ENCODE results near the gene CDK13.

The CDK13 gene

GRCh38 chr7:40095695-40096327 lies 145.8 kb downstream of the CDK13 start:
- TF ChIP-seq CTCF (IDR thresholded peaks at IDR 0.05; ENCODE audit: low read depth, low read length) = no peak
- no peak for DNase-seq (ENCODE audit: extremely low read depth, low read depth)

GRCh38 chr7:40097728-40098127 lies 147.7 kb downstream of the CDK13 start:
- DNase-seq (ENCODE audit: extremely low read depth, low read depth) = no peak
- no peak for TF ChIP-seq CTCF (IDR thresholded peaks at IDR 0.05; ENCODE audit: low read depth, low read length)

DNA sequence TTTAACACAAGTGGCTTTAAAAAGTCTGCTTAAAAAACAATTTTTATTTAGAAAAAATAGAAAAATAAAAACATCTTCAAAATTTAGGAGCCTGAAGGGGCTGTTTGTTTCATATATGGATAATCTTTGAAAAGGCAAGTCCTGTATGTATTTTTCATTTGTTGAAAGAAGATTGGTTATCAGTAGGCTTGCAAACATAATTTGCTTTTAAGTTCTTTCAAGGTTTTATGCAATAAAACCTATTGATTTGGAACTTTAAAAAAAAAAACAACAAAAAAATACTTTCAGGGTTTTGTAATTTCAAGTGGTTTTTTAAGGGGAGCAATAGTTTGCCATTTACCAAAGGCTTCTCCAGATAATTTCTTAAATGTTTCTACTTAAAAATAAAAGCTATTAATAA lies 148.8 kb downstream of the CDK13 start:
- no peak for TF ChIP-seq CTCF (IDR thresholded peaks at IDR 0.05; ENCODE audit: low read depth, low read length)
- no peak for DNase-seq (ENCODE audit: extremely low read depth, low read depth)

DNA sequence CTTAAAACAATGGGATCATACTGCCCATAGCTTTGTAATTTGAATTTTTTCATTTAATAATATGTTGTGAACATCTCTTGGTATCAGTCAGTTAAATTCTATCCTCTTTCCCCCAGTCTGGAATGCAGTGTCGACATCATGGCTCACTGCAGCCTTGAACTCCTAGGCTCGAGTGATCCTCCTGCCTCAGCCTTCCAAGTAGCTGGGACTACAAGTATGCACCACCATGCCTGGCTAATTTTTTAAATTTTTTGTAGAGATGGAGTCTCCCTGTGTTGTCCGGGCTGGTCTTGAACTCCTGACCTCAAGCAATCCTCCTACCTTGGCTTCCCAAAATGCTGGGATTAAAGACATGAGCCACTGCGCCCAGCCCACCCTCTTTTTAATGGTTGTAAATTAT lies 149.8 kb downstream of the CDK13 start:
- no peak for DNase-seq (ENCODE audit: extremely low read depth, low read depth)
- TF ChIP-seq CTCF (IDR thresholded peaks at IDR 0.05; ENCODE audit: low read depth, low read length) = no peak

GRCh38 chr7:40101201-40101600 lies 151.1 kb downstream of the CDK13 start:
- no peak for TF ChIP-seq CTCF (IDR thresholded peaks at IDR 0.05; ENCODE audit: low read depth, low read length)
- no peak for DNase-seq (ENCODE audit: extremely low read depth, low read depth)

DNA sequence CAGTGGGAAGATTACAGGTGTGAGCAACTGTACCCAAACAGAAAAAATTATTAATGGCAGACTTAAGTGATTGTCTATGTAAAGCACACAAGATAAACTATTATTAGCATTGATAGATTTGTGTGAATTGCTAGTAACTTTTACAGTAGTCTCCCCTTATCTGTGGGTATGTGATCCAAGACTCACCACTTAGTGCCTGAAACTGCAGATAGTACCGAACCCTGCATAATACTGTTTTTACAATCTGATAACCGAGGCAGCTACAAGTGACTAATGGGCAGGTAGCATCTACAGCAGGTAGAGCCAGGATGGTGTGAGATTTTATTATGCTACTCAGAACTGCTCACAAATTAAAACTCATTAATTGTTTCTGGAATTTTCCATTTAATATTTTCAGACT lies 152.8 kb downstream of the CDK13 start:
- DNase-seq (ENCODE audit: extremely low read depth, low read depth) = no peak
- no peak for TF ChIP-seq CTCF (IDR thresholded peaks at IDR 0.05; ENCODE audit: low read depth, low read length)

DNA sequence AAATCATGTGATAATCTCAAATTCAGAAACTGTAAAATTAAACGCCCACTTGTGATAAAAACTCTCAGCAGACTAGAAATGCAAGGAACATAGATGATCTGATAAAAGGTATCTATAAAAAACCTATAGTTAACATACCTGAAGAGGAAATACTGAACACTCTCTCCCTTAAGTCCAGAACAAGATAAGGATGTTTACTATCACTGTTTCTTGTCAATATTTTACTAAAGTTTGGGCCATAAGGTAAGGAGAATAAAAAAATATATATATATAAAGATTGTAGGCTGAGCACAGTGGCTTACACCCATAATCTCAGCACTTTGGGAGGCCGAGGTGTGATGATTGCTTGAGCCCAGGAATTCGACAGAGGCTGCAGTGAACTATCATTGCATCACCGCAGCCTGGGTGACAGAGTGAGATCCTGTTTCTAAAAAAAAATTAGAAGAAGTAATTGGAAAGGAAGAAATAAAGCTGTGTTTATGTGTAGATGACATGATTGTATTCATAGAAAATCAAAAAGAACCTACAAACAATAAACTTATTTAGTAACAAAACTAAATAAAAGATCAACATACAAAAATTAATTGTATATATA lies 155.9 kb downstream of the CDK13 start:
- TF ChIP-seq CTCF (IDR thresholded peaks at IDR 0.05; ENCODE audit: low read depth, low read length) = no peak
- no peak for DNase-seq (ENCODE audit: extremely low read depth, low read depth)

All from AG09319 (cell line).